HG03045 (cell line): ENCODE data around the gene AADAT.
"Not testable (repeated sequence)": the region's sequence is repeated elsewhere in the genome, so short reads cannot be mapped to it uniquely, and the experiment has no call there.

Source experiments
- ATAC-seq: cut with Tn5 transposase; IDR thresholded peaks from one replicate; pipeline ENCODE4 v1.9.1; 2021; ENCODE audit warnings: mild to moderate bottlenecking, moderate library complexity; ENCODE audit not compliant: unreplicated experiment

The AADAT gene

GRCh38 chr4:170089668-170090351 is at the start of gene AADAT:
Gene AADAT, minus strand, starts transcription at chr4:170089956. Its CDS starts 266 bp downstream, at chr4:170089690.
- peak; percentile 71 for ATAC-seq

GRCh38 chr4:170138580-170139194 is 48.9 kb upstream of the AADAT start:
- peak; percentile 89 for ATAC-seq

GRCh38 chr4:170137927-170138326 is 48.2 kb upstream of the AADAT start:
- no peak for ATAC-seq

GRCh38 chr4:170137466-170137865 is 47.7 kb upstream of the AADAT start:
- no peak for ATAC-seq

- ATAC-seq, result no peak
Observed at GRCh38 chr4:170134821-170135220, 45.1 kb upstream of the AADAT start.

GRCh38 chr4:170128219-170128804 is 38.6 kb upstream of the AADAT start:
- no peak for ATAC-seq

- no peak for ATAC-seq
Observed at GRCh38 chr4:170127758-170128157, 38.0 kb upstream of the AADAT start.

GRCh38 chr4:170124406-170124805 is 34.6 kb upstream of the AADAT start:
- no peak for ATAC-seq

GRCh38 chr4:170122252-170122651 is 32.5 kb upstream of the AADAT start:
- no peak for ATAC-seq

GRCh38 chr4:170114636-170115035 is 24.9 kb upstream of the AADAT start:
- no peak for ATAC-seq

GRCh38 chr4:170114183-170114582 is 24.4 kb upstream of the AADAT start:
- not testable (repeated sequence) for ATAC-seq

GRCh38 chr4:170111546-170111945 is 21.8 kb upstream of the AADAT start:
- no peak for ATAC-seq

GRCh38 chr4:170111085-170111484 is 21.3 kb upstream of the AADAT start:
- ATAC-seq, result no peak

- ATAC-seq, result no peak
Observed at GRCh38 chr4:170110285-170110672, 20.5 kb upstream of the AADAT start.

- ATAC-seq, result no peak
Observed at GRCh38 chr4:170109586-170110284, 20.0 kb upstream of the AADAT start.

- no peak for ATAC-seq
Observed at GRCh38 chr4:170106900-170107299, 17.1 kb upstream of the AADAT start.

GRCh38 chr4:170102426-170102825 is 12.7 kb upstream of the AADAT start:
- no peak for ATAC-seq

GRCh38 chr4:170098171-170098570 is 8.4 kb upstream of the AADAT start:
- not testable (repeated sequence) for ATAC-seq

- ATAC-seq, result no peak
Observed at GRCh38 chr4:170097681-170098080, 7.9 kb upstream of the AADAT start.

- no peak for ATAC-seq
Observed at GRCh38 chr4:170093973-170094535, 4.3 kb upstream of the AADAT start.

GRCh38 chr4:170091069-170091696 is 1.4 kb upstream of the AADAT start:
- no peak for ATAC-seq
